Glutamatergic neuron (in vitro differentiated cells): ENCODE measurements around the gene FARP1. TPM values are rescaled to one million over a fixed set of nuclear protein-coding genes. Genes with fewer than 3 reads are reported as not detected.

Experiments used
- DNase-seq: peaks from one replicate; pipeline ENCODE4 v3.0.0; 2022
- H3K27ac Mint-ChIP-seq: one replicate; pipeline ENCODE4 v1.8.0; 2020; ENCODE audit warnings: mild to moderate bottlenecking, mixed read lengths, inconsistent platforms; ENCODE audit not compliant: unreplicated experiment
- H3K27me3 Mint-ChIP-seq: one replicate; pipeline ENCODE4 v1.8.0; 2020; ENCODE audit warnings: mild to moderate bottlenecking, moderate library complexity, mixed read lengths, inconsistent platforms; ENCODE audit not compliant: unreplicated experiment
- H3K36me3 Mint-ChIP-seq: one replicate; pipeline ENCODE4 v1.8.0; 2020; ENCODE audit warnings: mild to moderate bottlenecking, mixed read lengths, inconsistent platforms; ENCODE audit not compliant: unreplicated experiment
- H3K4me1 Mint-ChIP-seq: one replicate; pipeline ENCODE4 v1.8.0; 2020; ENCODE audit warnings: mild to moderate bottlenecking, low read depth, mixed read lengths, inconsistent platforms; ENCODE audit not compliant: unreplicated experiment
- H3K4me3 Mint-ChIP-seq: one replicate; pipeline ENCODE4 v1.8.0; 2020; ENCODE audit warnings: mild to moderate bottlenecking, mixed read lengths, inconsistent platforms; ENCODE audit not compliant: unreplicated experiment
- H3K9me3 Mint-ChIP-seq: one replicate; pipeline ENCODE4 v1.8.0; 2020; ENCODE audit warnings: mild to moderate bottlenecking, moderate library complexity, mixed read lengths, inconsistent platforms; ENCODE audit not compliant: unreplicated experiment
- CTCF ChIP-seq: fragments of 200-600 bp; sonication (generic); IDR thresholded peaks from one replicate; pipeline ENCODE4 v1.5.0; 2021; ENCODE audit not compliant: partially characterized antibody, unreplicated experiment
- total RNA-seq: library from RNA; stranded (reverse); fragmentation: NEBNext Ultra II Directional; extraction: Animal tissue kit (Norgen Biotek cat#: 25700); gene quantifications from one replicate; pipeline ENCODE4 v1.2.1, GENCODE V29; 2021; ENCODE audit not compliant: unreplicated experiment

Gene FARP1
- total RNA-seq, 1 donor from 2014 or later, result 233 TPM

- DNase-seq, result no peak
- peaks cover 28% of the 10 kb centered on the region for H3K4me1 Mint-ChIP-seq
- peaks cover 22% of the 10 kb centered on the region for H3K36me3 Mint-ChIP-seq
- no peak overlapping the region for H3K4me3 Mint-ChIP-seq
- H3K9me3 Mint-ChIP-seq, result peaks cover 19% of the 10 kb centered on the region
- TF ChIP-seq CTCF, result no peak
- H3K27me3 Mint-ChIP-seq, result peaks cover 11% of the 10 kb centered on the region
- H3K27ac Mint-ChIP-seq, result peak overlapping the region; percentile 15
Observed at GRCh38 chr13:98372876-98373275, 230.0 kb downstream of the FARP1 start.

GRCh38 chr13:98374750-98375149, 231.9 kb downstream of the FARP1 start:
- Mint-ChIP-seq H3K4me3 (no peak overlapping the region), H3K9me3 (peaks cover 19% of the 10 kb centered on the region), H3K4me1 (peaks cover 26% of the 10 kb centered on the region), H3K27me3 (peaks cover 9% of the 10 kb centered on the region), H3K36me3 (peaks cover 17% of the 10 kb centered on the region), H3K27ac (no peak overlapping the region)
- TF ChIP-seq CTCF, result no peak
- DNase-seq, result no peak

GRCh38 chr13:98377635-98378378, 234.9 kb downstream of the FARP1 start:
- no peak for TF ChIP-seq CTCF
- Mint-ChIP-seq H3K36me3 (peaks cover 17% of the 10 kb centered on the region), H3K4me3 (no peak overlapping the region), H3K4me1 (peaks cover 12% of the 10 kb centered on the region), H3K9me3 (peaks cover 10% of the 10 kb centered on the region), H3K27ac (no peak overlapping the region), H3K27me3 (peaks cover 3% of the 10 kb centered on the region)
- no peak for DNase-seq

- peak overlapping the region; percentile 43 for H3K27ac Mint-ChIP-seq
- no peak for TF ChIP-seq CTCF
- no peaks in the 10 kb centered on the region for H3K36me3 Mint-ChIP-seq
- H3K4me3 Mint-ChIP-seq, result peak overlapping the region; percentile 26
- peaks cover 11% of the 10 kb centered on the region for H3K9me3 Mint-ChIP-seq
- peaks cover 6% of the 10 kb centered on the region for H3K27me3 Mint-ChIP-seq
- peaks cover 14% of the 10 kb centered on the region for H3K4me1 Mint-ChIP-seq
- no peak for DNase-seq
Observed at GRCh38 chr13:98384739-98385138, 241.8 kb downstream of the FARP1 start.

GRCh38 chr13:98385606-98386005, 242.7 kb downstream of the FARP1 start:
- Mint-ChIP-seq H3K27ac (no peak overlapping the region), H3K9me3 (peaks cover 11% of the 10 kb centered on the region), H3K36me3 (no peaks in the 10 kb centered on the region), H3K4me1 (peaks cover 14% of the 10 kb centered on the region), H3K27me3 (peaks cover 6% of the 10 kb centered on the region), H3K4me3 (no peak overlapping the region)
- DNase-seq, result no peak
- TF ChIP-seq CTCF, result no peak
